ENCODE measurements around the gene TMEM42. TPM values are rescaled to one million over a fixed set of nuclear protein-coding genes. Genes with fewer than 3 reads are reported as not detected.

TMEM42 gene
- total RNA-seq, 1 experiment from 2014 or later, result 12.7 TPM

- Histone ChIP-seq H3K4me1 (ENCODE audit: control insufficient read depth, insufficient read depth, low read length) (no peaks in the 10 kb centered on the region), H3K27me3 (ENCODE audit: control insufficient read depth, insufficient read depth, low read length) (no peaks in the 10 kb centered on the region), H3K9me3 (ENCODE audit: control insufficient read depth, insufficient read depth, low read depth, low read length) (no peaks in the 10 kb centered on the region), H3K27ac (ENCODE audit: low read length) (no peak overlapping the region), H3K4me3 (ENCODE audit: low read depth in 2 of 2, low read length in 2 of 2) (no peak overlapping the region), H3K36me3 (ENCODE audit: control insufficient read depth, insufficient read depth, low read length) (no peaks in the 10 kb centered on the region)
- intact Hi-C loops (cut with micrococcal nuclease; ENCODE audit: unreplicated experiment), result no loop called here
- CTCF ChIA-PET, result no interaction called here
- POLR2A ChIA-PET, result no interaction called here
- no TSS peak for BruUV-seq (replicated peaks)
- no peak for ATAC-seq
- no peak for DNase-seq (ENCODE audit: low read depth, low spot score)
- in situ Hi-C loops (cut with HindIII; ENCODE audit: low pct_unique_long_range_greater_than_20kb, low sequenced_read_pairs), result no loop called here
- TF ChIP-seq POLR2AphosphoS5 (IDR thresholded peaks at IDR 0.05; ENCODE audit: low read depth, low read length) (no peak), TCF7L2 (IDR thresholded peaks at IDR 0.05; ENCODE audit: low read depth, low read length) (no peak), SIN3A (IDR thresholded peaks at IDR 0.05; ENCODE audit: borderline replicate concordance, insufficient read depth, low read depth, low read length) (no peak)
- TF ChIP-seq, protein P1, sequence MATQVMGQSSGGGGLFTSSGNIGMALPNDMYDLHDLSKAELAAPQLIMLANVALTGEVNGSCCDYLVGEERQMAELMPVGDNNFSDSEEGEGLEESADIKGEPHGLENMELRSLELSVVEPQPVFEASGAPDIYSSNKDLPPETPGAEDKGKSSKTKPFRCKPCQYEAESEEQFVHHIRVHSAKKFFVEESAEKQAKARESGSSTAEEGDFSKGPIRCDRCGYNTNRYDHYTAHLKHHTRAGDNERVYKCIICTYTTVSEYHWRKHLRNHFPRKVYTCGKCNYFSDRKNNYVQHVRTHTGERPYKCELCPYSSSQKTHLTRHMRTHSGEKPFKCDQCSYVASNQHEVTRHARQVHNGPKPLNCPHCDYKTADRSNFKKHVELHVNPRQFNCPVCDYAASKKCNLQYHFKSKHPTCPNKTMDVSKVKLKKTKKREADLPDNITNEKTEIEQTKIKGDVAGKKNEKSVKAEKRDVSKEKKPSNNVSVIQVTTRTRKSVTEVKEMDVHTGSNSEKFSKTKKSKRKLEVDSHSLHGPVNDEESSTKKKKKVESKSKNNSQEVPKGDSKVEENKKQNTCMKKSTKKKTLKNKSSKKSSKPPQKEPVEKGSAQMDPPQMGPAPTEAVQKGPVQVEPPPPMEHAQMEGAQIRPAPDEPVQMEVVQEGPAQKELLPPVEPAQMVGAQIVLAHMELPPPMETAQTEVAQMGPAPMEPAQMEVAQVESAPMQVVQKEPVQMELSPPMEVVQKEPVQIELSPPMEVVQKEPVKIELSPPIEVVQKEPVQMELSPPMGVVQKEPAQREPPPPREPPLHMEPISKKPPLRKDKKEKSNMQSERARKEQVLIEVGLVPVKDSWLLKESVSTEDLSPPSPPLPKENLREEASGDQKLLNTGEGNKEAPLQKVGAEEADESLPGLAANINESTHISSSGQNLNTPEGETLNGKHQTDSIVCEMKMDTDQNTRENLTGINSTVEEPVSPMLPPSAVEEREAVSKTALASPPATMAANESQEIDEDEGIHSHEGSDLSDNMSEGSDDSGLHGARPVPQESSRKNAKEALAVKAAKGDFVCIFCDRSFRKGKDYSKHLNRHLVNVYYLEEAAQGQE (IDR thresholded peaks at IDR 0.05; ENCODE audit: insufficient read depth in 1 of 2, low read depth in 2 of 2, low read length in 1 of 2), result no peak
- TF ChIP-seq, protein P2, sequence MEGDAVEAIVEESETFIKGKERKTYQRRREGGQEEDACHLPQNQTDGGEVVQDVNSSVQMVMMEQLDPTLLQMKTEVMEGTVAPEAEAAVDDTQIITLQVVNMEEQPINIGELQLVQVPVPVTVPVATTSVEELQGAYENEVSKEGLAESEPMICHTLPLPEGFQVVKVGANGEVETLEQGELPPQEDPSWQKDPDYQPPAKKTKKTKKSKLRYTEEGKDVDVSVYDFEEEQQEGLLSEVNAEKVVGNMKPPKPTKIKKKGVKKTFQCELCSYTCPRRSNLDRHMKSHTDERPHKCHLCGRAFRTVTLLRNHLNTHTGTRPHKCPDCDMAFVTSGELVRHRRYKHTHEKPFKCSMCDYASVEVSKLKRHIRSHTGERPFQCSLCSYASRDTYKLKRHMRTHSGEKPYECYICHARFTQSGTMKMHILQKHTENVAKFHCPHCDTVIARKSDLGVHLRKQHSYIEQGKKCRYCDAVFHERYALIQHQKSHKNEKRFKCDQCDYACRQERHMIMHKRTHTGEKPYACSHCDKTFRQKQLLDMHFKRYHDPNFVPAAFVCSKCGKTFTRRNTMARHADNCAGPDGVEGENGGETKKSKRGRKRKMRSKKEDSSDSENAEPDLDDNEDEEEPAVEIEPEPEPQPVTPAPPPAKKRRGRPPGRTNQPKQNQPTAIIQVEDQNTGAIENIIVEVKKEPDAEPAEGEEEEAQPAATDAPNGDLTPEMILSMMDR (IDR thresholded peaks at IDR 0.05), result no peak
Observed at GRCh38 chr3:44903314-44903713, 41.6 kb downstream of the TMEM42 start.

DNA sequence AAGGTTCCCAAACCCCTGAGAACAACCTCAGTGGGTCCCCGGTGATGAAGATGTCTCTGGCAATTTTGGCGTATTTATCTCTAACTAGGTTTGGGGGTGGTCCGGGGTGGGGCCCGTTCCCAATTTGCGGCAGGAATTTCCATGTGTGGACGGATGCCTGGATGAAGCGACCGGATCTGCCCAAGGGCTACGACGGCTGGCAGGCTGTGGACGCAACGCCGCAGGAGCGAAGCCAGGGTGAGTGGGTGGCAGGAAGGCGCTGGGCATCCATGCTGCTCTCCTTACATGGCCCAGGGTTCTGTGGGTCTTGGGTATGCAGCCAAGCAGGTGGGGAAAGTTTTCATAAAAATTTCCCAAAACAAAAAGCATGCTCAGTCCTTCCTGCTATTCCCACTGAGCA lies 42.0 kb downstream of the TMEM42 start:
- in situ Hi-C loops (cut with HindIII; ENCODE audit: low pct_unique_long_range_greater_than_20kb, low sequenced_read_pairs), result no loop called here
- no TSS peak for BruUV-seq (replicated peaks)
- no peaks in the 10 kb centered on the region for H3K36me3 ChIP-seq (ENCODE audit: control insufficient read depth, insufficient read depth, low read length)
- H3K9me3 ChIP-seq (ENCODE audit: control insufficient read depth, insufficient read depth, low read depth, low read length), result no peaks in the 10 kb centered on the region
- intact Hi-C loops (cut with micrococcal nuclease; ENCODE audit: unreplicated experiment), result no loop called here
- TF ChIP-seq POLR2AphosphoS5 (IDR thresholded peaks at IDR 0.05; ENCODE audit: low read depth, low read length) (no peak), SIN3A (IDR thresholded peaks at IDR 0.05; ENCODE audit: borderline replicate concordance, insufficient read depth, low read depth, low read length) (no peak), TCF7L2 (IDR thresholded peaks at IDR 0.05; ENCODE audit: low read depth, low read length) (no peak)
- TF ChIP-seq, protein P2 (IDR thresholded peaks at IDR 0.05), result no peak
- TF ChIP-seq, protein P1 (IDR thresholded peaks at IDR 0.05; ENCODE audit: insufficient read depth in 1 of 2, low read depth in 2 of 2, low read length in 1 of 2), result no peak
- ChIA-PET CTCF (no interaction called here), POLR2A (no interaction called here)
- H3K27me3 ChIP-seq (ENCODE audit: control insufficient read depth, insufficient read depth, low read length), result no peaks in the 10 kb centered on the region
- DNase-seq (ENCODE audit: low read depth, low spot score) (no peak), ATAC-seq (no peak)
- no peak overlapping the region for H3K4me3 ChIP-seq (ENCODE audit: low read depth in 2 of 2, low read length in 2 of 2)
- H3K27ac ChIP-seq (ENCODE audit: low read length), result no peak overlapping the region
- no peaks in the 10 kb centered on the region for H3K4me1 ChIP-seq (ENCODE audit: control insufficient read depth, insufficient read depth, low read length)
